ENCODE measurements around the gene REXO5. TPM values are rescaled to one million over a fixed set of nuclear protein-coding genes. Genes with fewer than 3 reads are reported as not detected.
A peak's percentile ranks its signal among the peaks of the same experiment; 100 is the strongest.

The REXO5 gene
- total RNA-seq, 4 donors from 2014 or later, result 0.88 to 16.6 (median 6.2) TPM; not detected in 1

GRCh38 chr16:20851601-20852000 lies 45.3 kb downstream of the REXO5 start:
- Histone ChIP-seq H3K4me1 (peaks cover 14 to 20% of the 10 kb centered on the region in 2 donors), H3K27me3 (no peaks in the 10 kb centered on the region), H3K4me3 (no peak overlapping the region), H3K9me3 (no peaks in the 10 kb centered on the region), H3K36me3 (no peaks in the 10 kb centered on the region), H3K27ac (peak overlapping the region; percentile 77 to 85)
- intact Hi-C loops (cut with DNase I; ENCODE audit: low total_unique reads), result loop anchor here (10.0 kb wide), 1 partner anchor 53 kb away; the partner anchor contains the start of genes DCUN1D3 and LYRM1
- peak; percentile 85 to 89 for DNase-seq
- peak in 1 of 2 donors; percentile 32 for TF ChIP-seq POLR2A (IDR thresholded peaks at IDR 0.05)
- TF ChIP-seq, protein P1, sequence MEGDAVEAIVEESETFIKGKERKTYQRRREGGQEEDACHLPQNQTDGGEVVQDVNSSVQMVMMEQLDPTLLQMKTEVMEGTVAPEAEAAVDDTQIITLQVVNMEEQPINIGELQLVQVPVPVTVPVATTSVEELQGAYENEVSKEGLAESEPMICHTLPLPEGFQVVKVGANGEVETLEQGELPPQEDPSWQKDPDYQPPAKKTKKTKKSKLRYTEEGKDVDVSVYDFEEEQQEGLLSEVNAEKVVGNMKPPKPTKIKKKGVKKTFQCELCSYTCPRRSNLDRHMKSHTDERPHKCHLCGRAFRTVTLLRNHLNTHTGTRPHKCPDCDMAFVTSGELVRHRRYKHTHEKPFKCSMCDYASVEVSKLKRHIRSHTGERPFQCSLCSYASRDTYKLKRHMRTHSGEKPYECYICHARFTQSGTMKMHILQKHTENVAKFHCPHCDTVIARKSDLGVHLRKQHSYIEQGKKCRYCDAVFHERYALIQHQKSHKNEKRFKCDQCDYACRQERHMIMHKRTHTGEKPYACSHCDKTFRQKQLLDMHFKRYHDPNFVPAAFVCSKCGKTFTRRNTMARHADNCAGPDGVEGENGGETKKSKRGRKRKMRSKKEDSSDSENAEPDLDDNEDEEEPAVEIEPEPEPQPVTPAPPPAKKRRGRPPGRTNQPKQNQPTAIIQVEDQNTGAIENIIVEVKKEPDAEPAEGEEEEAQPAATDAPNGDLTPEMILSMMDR (IDR thresholded peaks at IDR 0.05), result no peak

DNA sequence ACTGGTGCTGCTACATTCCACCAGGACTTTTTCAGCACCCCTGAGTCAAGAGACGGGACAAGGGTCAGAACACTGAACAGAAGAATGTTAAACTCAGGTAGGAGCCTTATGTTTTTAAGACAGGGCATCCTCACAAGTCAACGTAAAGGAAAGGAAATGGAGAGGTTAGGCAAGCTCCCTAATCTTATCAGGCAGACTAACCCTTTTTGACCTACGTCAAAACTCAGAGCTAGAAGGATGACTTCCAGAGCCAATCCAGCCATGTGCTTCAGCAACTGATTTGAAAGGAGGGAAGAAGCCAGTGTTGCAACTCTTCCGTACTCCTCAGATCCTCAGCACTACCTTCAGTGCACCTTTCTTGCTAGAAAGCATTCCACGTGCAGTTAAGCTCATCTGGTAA lies 46.8 kb downstream of the REXO5 start:
- H3K9me3 ChIP-seq, result no peaks in the 10 kb centered on the region
- no peaks in the 10 kb centered on the region for H3K36me3 ChIP-seq
- no peaks in the 10 kb centered on the region for H3K27me3 ChIP-seq
- peak overlapping the region; percentile 77 to 85 for H3K27ac ChIP-seq
- H3K4me3 ChIP-seq, result no peak overlapping the region
- intact Hi-C loops (cut with DNase I; ENCODE audit: low total_unique reads), result loop anchor here (10.0 kb wide), 1 partner anchor 52 kb away; the partner anchor contains the start of genes DCUN1D3 and LYRM1
- TF ChIP-seq, protein P1 (IDR thresholded peaks at IDR 0.05), result no peak
- peaks cover 14 to 20% of the 10 kb centered on the region in 2 donors for H3K4me1 ChIP-seq
- no peak for DNase-seq

DNA sequence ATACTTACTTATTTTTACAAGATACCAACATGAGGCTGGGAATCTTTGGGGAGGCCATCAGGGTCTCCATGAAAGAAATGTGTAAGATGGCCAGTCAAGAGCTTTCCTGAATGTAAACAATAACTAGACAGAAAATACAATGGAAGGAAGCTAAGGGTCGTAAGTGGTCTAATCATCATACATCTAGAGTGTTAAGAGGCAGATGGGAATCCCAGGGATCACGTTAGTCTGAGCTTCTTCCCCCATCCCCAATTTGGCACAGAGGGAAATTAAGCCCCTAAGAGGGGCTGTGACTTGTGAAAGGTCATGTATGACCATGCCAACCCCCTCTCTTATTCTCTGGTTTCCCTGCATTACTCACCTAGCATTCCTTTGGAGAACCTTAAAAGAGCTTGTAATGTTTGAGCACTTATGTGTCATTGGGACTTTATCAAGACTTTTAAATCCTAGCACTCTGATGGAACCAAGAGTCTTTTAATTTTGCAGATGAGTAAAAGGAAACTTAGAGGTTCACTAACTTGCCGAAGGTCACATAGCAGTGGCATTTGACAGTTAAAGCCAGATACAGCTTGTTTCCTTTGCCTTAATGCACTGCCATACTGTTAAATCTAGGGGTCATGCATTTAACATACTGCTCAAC lies 47.8 kb downstream of the REXO5 start:
- Histone ChIP-seq H3K9me3 (no peaks in the 10 kb centered on the region), H3K27ac (peak overlapping the region; percentile 77 to 85), H3K27me3 (no peaks in the 10 kb centered on the region), H3K36me3 (no peaks in the 10 kb centered on the region), H3K4me3 (no peak overlapping the region), H3K4me1 (peaks cover 14 to 20% of the 10 kb centered on the region in 2 donors)
- TF ChIP-seq, protein P1 (IDR thresholded peaks at IDR 0.05), result no peak
- TF ChIP-seq POLR2A (IDR thresholded peaks at IDR 0.05), result no peak
- intact Hi-C loops (cut with DNase I; ENCODE audit: low total_unique reads), result loop anchor here (10.0 kb wide), 1 partner anchor 51 kb away; the partner anchor contains the start of genes DCUN1D3 and LYRM1
- DNase-seq, result no peak

DNA sequence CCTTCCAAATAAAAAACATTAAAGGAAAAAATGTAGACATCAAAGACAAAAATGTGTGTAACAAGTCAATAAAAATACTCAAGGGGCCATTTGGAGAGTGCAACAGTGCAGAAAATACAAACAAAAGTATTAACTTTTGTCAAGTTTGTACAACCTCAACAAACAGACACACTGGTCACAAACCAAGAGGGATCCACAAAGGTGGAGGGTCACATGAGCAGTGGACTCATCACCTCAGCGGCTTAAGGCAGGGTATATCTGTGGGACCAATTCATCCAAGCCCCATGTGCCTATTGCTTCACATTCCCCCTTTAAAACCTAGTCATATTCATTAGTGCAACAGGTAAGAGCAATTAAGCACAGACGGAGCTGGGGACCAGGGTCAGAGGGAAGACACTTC lies 48.6 kb downstream of the REXO5 start:
- peaks cover 14 to 17% of the 10 kb centered on the region in 2 donors for H3K4me1 ChIP-seq
- TF ChIP-seq POLR2A (IDR thresholded peaks at IDR 0.05), result no peak
- TF ChIP-seq, protein P1 (IDR thresholded peaks at IDR 0.05), result no peak
- no peak overlapping the region for H3K4me3 ChIP-seq

DNA sequence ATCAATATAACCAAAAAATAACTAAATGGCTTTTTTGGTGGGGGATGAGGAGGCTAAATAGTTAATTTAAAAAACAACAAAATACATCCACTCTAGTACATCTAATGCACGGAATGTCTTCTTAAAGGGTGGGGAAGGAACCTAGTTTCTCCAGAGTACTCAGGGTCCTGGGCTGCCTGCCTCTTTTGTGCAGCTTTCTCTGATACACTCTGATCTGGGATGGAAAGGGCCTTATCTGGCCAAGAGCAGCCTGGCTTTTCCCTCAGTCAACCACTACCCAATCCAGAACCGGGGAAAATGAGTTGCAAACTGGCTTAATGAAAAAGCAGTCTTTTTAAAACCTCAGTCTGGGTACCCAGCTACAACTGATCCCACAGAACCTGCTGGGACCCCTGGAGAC lies 51.0 kb downstream of the REXO5 start:
- no peaks in the 10 kb centered on the region for H3K27me3 ChIP-seq
- intact Hi-C loops (cut with DNase I; ENCODE audit: low total_unique reads), result loop anchor here (10.0 kb wide), 1 partner anchor 48 kb away; the partner anchor contains the start of genes DCUN1D3 and LYRM1
- H3K27ac ChIP-seq, result no peak overlapping the region
- TF ChIP-seq, protein P1 (IDR thresholded peaks at IDR 0.05), result no peak
- TF ChIP-seq POLR2A (IDR thresholded peaks at IDR 0.05), result no peak
- H3K9me3 ChIP-seq, result no peaks in the 10 kb centered on the region
- H3K36me3 ChIP-seq, result no peaks in the 10 kb centered on the region
- DNase-seq, result no peak
- no peak overlapping the region for H3K4me3 ChIP-seq
- peaks cover 3 to 6% of the 10 kb centered on the region in 2 donors for H3K4me1 ChIP-seq

More for the DNA sequence above, 48.6 kb downstream of the REXO5 start:
- Histone ChIP-seq H3K27ac (no peak overlapping the region), H3K27me3 (no peaks in the 10 kb centered on the region), H3K36me3 (no peaks in the 10 kb centered on the region), H3K9me3 (no peaks in the 10 kb centered on the region)
- intact Hi-C loops (cut with DNase I; ENCODE audit: low total_unique reads), result loop anchor here (10.0 kb wide), 1 partner anchor 50 kb away; the partner anchor contains the start of genes DCUN1D3 and LYRM1
- DNase-seq, result no peak

Measured in uterus (tissue), 4 donors.